DMS114 treated with DMSO at 0.1 percent for 48 hours (cell line): ENCODE results near the gene DDX21.
"Not testable (repeated sequence)": the region's sequence is repeated elsewhere in the genome, so short reads cannot be mapped to it uniquely, and the experiment has no call there.

ENCODE experiments used
- DNase-seq: peaks from one replicate; lab custom pipeline; 2025; ENCODE audit not compliant: unreplicated experiment; lab: John Stamatoyannopoulos, UW

The DDX21 gene

DNA sequence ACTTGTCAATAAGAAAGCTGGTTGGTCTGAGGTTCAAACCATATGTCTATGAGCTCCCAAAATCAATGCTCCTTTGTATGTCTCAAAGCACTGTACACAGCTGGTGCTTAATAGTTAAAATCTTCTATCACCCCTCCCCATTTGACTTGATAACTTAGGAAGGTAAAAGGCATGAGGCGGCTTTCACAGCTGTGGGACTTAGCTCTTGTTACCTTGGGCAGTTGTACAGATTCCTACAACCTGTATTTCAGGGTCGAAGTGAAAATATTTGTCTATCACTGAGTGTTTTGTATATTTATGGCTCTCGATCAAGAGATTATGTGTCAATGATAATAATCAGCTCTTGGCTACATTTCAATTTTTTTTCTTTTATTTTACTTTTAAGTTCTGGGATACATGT is 31.6 kb downstream of the DDX21 start:
- DNase-seq, result no peak

DNA sequence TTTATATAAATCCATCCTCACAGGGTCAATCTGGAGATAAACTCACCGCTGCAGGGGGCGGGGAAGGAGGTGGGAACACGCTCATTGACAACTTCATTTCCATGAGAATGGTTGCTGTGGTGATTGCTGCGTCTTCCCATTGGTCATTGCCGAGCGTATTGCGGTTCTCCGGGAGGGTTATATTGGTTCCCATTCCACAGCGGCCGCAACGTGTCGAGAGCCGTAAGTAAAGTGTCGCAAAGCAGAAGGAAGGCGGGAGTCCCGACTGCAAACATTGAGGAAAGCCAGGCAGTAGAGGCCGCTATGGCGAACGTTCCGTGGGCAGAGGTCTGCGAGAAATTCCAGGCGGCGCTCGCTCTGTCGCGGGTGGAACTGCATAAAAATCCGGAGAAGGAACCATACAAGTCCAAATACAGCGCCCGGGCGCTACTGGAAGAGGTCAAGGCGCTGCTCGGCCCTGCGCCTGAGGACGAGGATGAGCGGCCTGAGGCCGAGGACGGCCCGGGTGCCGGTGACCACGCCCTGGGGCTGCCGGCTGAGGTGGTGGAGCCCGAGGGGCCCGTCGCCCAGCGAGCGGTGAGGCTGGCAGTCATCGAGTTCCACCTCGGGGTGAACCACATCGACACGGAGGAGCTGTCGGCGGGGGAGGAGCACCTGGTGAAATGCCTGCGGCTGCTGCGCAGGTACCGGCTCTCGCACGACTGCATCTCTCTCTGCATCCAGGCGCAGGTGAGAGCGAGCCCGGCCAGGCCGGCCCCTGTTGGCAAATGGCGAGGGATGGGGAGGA is 32.8 kb downstream of the DDX21 start, which contains the start of gene KIFBP:
TSS of gene KIFBP (plus strand) at position 274 of the 787 bp plus-strand sequence. CDS start at position 304, 30 bp downstream.
- DNase-seq, result peak; percentile 99

DNA sequence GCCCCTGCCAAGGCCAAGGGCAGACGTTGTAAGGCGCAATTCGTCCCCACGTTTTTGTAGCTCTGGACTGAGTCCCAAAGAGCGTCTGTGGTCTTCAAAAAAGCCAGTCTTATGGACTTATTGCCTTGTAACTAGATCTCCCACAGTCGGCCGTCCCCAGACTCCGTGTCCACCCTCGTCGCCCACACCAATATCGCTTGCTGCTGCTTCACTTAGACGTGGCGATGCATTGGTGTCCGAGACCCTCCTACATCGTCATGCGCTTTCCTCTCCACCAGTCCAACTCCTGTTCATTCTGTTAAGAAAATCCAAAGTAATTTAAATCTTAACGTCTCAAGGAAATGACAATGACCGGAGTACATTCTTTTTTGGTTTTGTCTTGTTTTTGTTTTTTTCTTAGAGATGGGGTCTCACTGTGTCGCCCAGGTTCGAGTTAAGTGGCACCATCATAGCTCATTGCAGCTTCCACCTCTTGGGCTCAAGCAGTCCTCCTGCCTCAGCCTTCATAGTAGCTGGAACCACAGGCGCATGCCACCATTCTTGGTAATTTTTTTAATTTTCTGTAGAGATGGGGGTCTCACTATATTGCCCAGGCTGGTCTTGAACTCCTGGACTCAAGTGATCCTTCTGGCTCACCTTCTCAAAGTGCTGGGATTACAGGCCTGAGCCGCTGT is 33.5 kb downstream of the DDX21 start:
- DNase-seq, result peak; percentile 19

DNA sequence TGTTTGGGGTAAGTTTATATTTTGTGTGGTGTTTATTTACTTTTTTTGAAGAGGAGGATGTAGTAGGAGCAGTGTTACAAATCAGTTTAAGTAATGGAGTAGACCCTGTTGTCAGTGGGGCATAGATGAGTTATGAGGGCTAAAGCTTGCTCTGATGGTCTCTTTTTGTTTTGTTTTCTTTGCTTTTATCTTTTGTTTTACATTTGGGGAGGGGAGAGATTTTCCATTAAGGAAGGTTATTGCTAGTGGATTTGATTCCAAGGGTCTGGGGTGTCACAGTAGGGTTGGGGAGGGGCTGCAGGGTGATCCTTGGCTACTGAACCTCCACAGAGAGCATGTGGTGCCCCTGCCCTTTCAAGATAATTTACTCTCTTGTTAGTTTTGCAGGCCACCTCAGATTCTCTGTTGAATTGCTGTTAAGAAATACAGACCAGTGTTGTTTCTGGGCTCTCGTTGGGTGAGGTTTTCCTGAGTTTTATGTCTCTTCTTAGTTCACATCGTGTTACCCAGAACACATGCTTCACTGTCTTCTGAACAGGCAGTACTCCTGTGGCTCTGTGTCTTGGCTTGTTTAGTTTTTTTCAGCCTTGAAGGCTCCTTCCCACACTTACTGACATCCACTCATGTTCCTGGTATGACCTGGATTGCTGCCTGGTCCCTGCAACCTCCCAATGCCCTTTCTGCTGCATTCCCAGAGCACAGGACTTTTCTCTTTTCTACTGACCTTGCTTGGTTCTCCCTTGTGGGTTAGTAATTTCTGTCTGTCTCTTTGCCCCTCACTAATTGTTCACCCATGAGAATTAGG is 36.9 kb downstream of the DDX21 start:
- no peak for DNase-seq

DNA sequence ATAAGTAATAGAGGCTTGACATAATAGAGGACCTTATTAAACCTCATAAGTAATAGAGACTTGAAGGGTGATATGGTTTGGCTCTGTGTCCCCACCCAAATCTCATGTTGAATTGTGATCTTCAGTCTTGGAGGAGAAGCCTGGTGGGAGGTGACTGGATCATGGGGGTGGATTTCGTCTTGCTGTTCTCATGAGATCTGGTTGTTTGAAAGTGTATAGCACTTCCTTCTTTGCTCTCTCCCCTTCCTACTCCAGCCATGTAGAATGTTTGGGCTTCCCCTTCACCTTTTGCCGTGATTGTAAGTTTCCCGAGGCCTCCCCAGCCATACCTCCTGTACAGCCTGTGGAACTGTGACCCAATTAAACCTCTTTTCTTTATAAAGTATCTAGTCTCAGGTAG is 41.2 kb downstream of the DDX21 start:
- DNase-seq, result no peak

DNA sequence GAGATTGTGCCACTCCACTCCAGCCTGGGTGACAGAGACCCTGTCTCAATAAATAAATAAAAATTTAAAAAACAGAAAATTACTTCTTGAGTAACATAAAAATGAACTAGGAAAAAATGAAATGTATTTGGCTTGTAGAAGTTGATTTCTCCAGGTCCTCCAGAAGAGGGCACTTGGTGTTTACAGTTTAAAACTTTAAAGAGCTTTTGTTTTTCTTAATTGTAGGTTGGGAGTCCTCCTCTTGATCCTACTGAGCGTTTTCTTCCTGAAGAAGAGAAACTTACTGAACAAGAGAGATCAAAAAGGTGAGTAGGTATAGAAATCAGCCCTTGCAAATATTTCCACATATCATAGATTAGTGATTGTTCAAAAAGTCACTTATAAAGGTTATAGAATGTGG is 48.9 kb downstream of the DDX21 start:
- peak; percentile 59 for DNase-seq

DNA sequence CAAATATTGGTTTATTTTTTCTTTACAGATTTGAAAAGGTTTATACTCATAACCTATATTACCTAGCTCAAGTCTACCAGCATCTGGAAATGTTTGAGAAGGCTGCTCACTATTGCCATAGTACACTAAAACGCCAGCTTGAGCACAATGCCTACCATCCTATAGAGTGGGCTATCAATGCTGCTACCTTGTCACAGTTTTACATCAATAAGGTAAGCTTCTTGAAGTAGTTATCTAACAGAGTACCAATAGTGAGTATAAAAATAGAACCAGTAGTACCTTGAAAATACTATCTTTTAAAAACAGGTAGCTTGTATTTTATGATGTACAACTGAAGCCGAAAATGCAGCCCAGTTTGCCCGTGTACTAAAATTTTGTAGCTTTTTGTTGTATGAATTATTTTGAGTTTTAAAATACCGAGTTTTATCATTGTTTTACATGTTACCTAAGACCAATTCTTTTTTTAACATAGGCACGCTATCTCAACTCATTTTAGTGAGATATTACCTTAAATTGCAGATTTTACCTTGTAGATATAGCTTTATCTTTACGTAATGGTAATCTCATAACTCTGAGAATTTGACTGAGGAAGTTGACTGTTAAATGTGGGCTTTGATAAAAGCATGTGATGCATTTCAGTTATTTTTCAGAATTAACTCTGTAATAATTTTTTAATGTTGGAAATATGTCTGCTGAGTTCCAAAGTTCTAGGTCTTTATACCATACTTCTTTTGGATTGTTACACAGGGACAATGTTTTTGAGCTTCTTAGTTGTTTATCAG is 49.9 kb downstream of the DDX21 start:
- DNase-seq, result no peak

DNA sequence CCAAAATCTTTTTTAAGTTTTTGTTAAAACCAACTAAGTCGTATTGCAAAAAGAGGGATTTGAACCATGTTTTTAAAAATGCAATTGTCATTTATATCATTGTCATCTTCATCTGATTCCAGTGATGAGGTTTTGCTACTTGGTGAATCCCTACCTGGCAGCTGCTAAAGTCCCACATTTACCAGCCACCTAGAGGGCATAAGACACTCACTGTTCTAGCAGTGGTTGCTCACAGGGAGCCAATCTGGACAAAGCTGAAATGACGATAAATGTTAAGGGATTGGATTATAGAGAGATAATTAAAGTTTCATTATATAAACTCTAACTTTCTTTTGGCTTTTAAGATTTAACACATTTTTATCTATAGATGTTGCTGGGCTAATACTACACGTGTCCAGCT is 51.3 kb downstream of the DDX21 start:
- no peak for DNase-seq

DNA sequence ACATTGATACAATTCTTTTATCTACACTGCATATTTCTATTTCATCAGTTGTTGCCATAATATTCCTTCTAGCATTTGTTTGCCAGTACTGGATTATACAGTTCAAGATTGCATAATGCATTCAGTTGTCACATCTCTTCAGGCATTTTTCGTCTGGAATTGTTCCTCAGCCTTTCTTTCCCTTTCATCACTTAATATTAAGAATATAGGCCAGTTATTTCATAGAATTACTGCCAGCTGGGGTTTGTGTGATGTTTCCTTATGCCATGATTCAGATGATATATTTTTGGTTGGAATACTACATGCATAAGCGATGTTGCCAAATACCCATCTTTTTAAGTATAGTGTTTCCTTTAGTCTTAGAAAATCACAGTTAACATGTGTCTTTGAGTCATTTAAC is 53.4 kb downstream of the DDX21 start:
- no peak for DNase-seq

DNA sequence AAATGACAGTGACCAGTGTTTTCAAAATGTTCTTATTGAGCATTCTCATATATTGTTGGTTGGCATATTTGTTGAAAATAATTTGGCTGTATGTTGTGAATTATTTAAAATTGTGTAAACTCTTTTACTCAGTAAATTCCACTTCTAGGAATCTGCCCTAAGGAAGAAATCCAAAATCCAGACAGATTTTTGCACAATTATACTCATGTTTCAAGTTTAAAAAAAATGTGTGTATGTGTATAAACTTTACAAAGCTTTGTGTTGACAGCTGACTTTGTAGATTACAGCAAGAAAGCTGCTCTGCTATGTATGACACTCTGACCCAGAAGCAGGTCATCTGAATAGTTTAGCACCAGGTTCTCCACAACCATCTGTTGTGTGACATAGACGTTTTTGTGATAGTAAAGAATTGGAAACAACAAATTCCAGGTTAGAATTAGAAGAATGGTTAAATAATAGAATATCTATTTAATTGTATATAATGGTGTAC is 54.2 kb downstream of the DDX21 start:
- no peak for DNase-seq

DNA sequence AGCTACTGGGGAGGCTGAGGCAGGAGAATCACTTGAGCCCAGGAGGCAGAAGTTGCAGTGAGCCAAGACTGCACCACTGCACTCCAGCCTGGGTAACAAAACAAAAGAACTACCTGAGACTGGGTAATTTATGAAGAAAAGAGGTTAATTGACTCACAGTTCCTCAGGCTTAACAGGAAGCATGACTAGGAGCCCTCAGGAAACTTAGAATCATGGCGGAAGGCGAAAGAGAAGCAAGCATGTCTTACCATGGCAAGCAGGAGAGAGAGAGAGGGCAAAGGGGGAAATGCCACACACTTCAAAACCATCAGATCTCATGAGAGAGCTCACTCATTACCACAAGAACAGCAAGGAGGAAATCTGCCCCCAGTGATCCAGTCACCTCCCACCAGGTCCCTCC is 56.8 kb downstream of the DDX21 start:
- DNase-seq, result not testable (repeated sequence)

DNA sequence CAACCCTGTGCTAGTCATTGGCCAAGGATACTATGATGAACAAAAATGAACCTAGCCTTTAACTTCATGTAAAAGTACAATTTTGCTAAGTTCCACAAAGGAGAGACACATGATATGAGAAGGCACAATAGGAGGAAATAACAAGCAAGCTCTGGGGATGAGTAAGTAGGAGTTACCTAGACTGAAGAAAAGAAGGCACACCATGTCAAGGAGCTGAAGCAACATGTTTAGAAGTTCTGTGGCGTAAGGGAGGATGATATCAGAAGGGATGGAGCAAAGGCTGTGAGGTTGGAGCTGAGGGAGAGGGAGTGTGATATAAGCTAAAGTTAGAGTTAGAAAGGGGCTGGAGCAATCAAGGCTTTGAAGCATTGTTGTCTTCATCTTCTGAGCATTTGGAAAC is 58.2 kb downstream of the DDX21 start:
- DNase-seq, result no peak

DNA sequence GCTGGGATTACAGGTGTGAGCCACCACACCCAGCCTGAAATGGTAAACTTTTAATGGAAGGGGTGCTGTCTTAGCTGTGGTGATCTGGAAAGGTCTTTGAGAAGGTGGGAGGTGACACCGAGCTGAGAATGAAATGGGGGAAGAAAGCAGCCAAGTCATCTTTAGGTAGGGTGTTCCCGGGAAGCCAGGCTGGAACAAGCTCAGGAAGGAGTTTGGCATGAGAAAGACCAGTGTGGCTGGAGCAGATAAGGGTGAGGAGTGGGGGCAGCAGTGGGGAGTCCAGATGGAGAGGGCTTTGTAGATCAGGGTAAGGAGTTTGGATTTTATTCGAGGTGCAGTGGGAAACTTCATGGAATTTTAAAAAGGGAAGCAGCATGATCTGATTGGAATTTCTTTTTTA is 62.6 kb downstream of the DDX21 start:
- DNase-seq, result no peak

DNA sequence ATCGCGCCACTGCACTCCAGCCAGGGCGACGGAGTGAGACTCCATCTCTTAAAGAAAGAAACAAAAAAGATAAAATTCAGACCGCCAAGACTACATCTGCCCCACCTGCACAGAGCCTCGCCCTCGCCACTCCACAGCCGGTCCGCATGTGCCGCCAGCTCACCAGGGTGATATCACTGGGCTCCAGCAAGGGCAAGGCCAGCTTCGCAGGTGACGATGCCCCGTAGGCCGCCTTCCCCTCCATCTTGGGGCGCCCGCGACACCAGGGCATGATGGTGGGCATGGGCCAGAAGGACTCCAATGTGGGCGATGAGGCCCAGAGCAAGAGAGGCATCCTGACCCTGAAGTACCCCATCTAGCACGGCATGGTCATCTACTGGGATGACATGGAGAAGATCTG is 66.6 kb downstream of the DDX21 start:
- no peak for DNase-seq

DNA sequence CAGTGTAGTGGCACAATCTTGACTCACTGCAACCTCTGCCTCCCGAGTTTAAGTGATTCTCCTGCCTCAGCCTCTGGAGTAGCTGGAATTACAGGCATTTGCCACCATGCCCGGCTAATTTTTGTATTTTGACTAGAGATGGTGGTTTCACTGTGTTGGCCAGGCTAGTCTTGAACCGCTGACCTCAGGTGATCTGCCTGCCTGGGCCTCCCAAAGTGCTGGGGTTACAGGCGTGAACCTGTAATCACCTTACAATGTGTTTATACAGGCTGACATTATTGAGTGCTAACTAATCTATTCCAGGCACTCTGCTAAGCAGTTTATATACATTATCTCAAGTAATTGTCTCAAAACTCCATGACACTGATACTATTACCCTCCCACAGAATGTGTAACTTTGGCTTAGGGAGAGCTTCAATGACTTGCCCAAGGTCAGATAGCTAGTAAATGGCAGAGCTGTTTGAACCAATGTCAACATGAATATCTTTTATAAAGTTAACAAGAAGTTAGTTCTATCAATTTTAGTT is 69.5 kb downstream of the DDX21 start:
- no peak for DNase-seq

DNA sequence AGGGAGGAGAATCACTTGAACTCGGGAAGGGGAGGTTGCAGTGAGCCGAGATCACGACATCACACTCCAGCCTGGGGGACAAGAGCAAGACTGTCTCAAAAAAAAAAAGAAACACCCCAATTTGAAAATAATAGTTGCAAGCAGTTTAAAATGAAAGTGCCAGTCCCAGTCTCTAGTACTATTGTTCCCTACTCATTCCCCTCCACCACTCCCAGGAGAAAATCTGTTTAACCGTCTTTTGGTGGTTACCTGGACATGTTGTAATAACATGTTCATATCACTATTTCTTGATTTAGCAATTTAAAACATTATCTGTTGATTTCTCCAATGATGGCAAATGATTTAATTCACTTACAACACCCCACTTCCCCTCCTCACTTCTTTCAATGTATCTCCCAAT is 77.3 kb downstream of the DDX21 start:
- no peak for DNase-seq
